Measurements from ENCODE around the gene NTN4.
A peak's percentile ranks its signal among the peaks of the same experiment; 100 is the strongest.
"Not testable (repeated sequence)": the region's sequence is repeated elsewhere in the genome, so short reads cannot be mapped to it uniquely, and the experiment has no call there.

NTN4 gene

DNA sequence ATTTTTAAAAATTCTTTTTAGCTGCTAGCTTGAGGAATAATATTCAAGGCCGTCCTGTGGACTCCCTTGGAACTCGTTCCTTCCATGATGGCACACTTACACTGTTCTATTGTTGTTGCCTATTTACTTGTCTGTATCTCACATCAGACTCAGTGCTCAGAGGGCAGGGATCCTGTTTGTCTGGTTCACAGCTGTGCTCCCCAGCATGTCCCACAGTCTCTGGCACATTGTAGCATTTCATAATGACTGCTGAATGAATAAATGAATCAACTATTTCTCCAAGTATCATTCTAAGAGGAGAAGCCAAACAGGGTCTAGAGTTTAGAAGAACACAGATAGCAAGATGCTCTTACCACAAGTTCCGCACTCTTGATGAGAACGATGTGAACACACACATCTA is 48.0 kb downstream of the NTN4 start:
- peak; percentile 51 for DNase-seq

DNA sequence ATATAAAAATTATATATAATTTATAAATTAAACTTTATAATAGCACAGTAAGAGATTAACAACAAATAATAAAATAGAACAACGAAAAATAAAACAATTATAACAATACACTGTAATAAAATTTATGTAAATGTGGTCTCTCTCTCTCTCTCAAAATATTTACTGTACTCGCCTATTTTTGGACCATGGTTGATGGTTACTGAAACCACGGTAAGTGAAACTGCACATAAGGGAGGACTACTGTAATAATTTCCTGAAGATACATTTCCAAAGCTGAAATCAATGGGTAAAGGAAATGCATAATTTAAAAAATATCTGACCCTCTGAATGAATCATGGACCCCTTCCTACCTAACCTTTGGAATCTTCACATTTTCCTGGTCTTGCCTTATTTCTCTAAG is 48.9 kb downstream of the NTN4 start:
- no peak for DNase-seq

DNA sequence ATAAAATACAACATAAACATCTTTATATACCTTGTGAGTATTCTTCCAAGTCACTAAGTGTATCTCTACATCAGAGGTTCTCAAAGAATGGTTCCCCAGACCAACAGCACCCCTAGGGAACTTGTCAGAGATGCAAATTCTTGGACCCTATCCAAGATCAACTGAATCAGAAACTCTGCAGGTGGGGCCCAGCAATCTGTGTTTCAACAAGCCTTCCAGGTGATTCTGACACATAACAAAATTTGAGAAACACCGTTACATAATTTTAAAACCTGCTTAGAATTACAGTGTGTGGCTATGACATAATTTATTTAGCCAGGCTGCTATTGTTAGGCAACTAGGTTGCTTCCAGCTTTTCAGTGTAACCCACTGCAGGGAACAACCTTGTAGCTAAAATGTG is 49.8 kb downstream of the NTN4 start:
- no peak for DNase-seq

DNA sequence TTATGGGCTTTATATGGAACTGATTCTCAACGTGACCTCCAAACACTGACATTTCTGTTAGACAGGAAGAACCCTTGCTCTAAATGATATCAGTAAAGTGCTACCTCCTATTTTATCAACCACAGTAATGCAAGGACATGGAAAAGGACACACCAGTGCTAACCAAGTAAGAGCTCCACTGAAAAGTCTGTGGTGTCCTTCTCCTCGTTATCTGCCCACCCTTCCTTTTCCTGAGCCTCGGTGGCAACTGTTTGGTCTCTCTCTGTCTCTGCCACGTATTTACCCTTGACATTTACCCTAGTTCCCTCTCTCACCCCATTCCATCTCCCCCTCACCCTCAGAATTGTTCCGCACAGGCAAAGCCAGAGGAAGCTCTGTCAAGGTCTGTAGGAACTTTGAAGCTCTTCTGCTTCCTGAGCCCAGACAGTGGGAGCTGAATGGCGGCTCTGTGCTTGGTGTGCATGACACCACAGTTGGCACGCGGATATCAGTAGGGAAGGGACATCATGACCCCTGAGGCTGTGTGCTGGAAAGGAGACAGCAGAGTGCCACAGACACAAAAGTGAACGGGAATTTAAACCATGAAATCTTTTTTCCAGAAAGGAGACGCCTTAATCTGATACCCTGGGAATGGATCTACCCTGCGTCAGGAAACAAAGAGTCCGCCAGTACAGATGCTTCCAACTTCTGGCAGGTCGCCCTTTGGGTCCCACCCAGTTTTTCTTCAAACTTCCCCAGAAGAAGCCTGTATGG is 50.8 kb downstream of the NTN4 start:
- DNase-seq: peak; percentile 39

DNA sequence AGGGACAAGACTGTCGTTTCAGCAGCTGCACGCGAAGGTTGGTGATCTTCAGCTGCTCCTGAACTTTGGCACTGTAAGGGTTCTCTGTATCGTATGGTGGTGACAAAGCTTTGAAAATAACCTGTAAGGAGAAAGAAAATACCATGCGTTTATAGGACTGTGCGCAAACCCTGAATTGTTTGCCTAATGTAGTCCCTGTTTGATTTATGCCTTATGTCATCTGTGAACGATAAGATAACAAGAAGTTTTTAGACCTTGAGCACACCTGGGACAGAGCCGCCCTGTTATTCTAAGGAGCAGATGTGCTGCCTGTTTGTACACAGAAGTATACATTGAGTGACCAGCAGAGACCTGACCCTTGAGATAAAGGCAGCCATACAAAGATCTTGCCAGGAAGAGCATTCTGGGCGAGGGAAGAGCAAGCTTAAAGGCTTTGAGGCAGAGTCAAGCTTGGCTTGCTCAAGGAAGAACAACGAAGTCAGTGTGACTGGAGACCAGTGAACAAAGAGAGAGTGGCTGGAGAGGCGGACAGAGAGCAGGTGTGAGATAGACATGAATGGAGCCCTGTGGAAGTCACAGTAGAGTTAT is 52.4 kb downstream of the NTN4 start:
- DNase-seq: no peak

DNA sequence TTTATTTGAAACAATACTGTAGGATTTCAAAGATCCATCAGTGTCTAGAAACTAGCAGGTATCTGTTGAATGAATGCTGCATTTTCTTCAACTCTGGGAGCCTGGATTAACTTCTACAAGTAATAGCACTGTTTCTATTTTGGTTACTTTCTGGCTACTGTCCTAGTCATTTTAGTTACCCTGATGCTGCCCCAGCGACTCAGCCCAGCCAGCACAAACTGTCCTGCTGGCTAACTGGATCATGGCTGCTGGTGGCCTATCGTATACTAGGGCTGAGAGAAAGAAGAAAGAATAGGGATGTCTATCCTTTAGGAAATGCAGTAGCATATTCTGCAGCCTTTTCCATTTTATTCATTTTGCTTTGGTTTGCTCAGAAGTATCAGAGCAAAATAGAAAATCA is 53.9 kb downstream of the NTN4 start:
- DNase-seq: no peak

DNA sequence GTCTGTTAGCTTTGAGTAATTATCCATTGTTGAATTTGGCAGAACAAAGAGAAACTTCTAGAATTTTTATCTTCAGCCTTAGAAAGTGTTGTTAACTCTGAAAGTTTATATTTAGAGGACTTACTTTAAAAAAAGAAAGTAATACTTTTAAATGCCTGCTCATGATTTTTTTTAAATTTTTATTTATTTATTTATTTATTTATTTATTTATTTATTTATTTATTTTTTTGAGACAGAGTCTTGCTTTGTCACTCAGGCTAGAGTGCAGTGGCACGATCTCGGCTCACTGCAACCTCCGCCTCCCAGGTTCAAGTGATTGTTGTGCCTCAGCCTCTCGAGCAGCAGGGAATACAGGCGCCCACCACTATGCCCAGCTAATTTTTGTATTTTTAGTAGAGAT is 54.8 kb downstream of the NTN4 start:
- not testable (repeated sequence) for DNase-seq

DNA sequence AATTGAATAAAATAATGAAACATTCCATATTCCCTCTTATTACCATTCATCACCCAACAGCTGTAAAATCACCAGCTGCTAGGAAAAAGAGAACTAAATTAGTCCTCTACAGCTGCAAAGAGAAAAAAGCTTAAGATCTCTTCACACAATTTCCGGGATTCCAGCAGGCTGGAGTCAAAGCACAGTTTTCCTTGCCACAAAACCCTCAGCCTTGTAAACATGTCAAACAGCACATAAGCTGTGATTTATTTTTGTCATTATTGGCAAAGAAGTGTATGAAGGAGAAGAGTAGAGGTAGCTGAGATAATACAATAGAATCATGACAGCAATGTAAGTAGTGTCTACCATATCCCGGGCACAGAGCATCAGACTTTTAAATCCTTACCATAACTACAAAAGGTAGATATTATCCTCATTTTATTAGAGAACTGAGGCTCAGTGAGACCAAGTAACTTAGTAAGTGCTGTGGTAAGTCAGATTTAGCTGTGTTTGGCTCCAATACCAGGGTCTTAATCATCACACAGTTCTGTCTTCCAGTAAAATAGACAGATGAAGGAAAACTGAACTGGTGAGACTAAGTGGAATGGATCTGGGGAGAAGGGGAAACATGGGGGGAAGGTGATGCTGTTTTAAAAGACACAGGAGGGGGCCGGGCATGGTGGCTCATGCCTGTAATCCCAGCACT is 57.3 kb downstream of the NTN4 start:
- DNase-seq: no peak

DNA sequence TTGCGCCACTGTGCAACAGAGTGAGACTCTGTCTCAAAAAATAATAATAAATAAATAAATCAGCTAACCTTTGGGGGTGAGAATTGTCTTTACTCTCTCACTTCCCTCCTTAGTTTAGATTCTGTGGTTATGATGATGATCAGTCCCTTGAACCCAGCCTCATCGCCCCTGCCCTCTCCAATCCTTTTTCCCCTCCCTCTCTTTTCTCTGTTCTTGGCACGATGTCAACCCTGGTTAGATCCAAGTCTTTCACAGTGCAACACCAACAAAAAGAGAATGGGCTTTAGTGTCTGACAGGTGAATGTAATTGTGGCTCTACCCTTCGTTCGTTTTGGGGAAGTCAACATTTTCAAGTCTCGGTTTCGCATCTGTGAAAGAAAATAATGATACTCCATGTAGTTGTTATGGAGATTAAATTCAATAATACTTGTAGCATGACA is 59.0 kb downstream of the NTN4 start:
- DNase-seq: no peak

DNA sequence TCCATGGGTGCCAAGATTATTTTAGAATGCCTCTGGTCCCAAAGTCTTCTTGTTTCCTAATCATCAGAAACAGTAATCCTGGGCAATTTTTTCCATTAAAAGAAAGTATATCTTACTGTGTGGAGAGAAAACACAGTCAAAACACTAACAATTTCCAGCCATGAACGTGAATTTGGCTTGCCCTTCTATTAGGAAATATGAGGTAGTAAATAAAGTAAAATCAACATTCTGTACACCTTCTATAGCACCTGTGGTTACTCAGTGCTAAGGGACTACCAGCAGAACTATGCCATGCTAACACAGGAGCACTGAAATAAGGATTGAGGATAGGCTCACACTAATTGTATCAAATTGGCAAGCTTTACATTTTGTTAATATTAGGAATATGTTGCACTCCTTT is 60.1 kb downstream of the NTN4 start:
- DNase-seq: no peak

DNA sequence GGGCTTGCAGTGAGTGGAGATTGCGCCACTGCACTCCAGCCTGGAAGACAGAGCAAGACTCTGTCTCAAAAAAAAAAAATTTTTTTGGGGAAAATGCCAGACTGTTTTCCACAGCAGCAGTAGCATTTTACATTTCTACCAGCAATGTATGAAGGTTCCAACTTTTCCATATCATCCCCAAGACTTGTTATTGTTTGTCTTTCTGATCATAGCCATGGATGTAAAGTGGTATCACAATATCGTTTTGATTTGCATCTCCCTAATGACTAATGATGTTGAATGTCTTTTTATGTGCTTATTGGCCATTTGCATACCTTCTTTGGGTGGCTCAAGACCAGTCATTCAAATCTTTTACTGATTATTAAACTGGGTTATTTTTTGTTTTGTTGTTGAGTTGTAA is 63.7 kb downstream of the NTN4 start:
- no peak for DNase-seq

DNA sequence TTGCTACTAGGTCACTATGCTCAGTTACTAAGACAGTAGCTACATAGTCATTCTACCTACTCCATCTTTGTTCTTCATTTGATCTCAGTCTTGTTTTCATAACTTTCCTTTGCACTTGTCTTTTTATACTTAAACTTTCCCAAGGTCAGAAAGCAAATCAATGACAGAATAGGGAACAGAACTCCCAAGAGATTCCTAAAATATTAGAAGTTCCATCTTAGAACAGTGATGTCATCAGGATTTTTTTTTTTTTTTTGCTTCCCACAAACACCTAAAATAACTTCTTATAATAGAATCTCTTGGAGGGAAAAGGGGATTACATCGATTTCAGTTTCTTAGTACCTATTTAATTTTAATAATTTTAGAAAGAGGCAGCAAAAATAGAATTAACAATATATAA is 65.8 kb downstream of the NTN4 start:
- no peak for DNase-seq

DNA sequence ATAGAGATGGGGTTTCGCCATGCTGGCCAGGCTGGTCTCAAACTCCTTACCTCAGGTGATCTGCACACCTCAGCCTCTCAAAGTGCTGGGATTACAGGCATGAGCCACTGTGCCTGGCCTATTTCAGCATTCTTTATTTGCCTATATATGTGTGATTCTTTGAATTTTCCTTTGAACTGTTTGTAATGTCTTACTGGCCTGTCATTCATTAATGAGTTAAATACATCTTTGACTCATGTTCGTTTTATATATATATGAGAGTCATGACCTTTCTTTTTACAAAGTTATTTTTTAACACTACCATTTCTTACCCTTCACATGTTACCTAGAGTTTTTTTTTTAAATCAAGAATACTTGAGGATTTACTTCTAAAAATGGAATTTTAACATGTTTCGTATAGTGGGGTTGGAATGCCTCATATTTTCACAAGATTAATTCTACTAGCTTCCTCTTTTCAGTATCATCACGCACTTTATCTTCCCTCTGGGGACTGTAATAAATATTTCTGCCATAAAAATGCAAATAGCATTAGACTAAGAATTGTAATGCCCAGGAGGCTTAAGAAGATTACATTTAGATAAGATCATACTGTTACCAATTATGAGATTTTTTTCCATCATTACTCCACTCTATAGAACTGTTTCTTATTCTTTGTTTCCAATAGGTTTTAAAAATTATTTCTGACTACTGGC is 66.7 kb downstream of the NTN4 start:
- DNase-seq: no peak

DNA sequence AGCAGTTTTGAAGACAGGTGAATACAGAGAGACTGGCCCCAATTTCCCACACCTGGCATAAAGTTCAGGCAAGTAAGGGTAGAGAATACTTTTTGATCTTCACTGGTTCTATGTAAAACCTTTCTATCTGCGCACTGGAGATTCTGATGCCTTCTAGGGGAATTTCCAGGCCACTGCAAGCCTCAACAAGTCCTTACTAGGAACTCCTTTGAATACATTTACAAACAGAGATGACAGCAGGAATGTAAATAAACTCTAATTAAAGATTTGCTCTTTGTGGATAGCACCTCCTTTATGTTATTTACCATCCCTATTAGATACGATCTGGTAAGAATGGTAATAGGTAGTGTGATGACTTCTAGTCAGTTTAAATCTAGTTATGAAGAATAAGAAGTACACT is 69.2 kb downstream of the NTN4 start:
- no peak for DNase-seq

DNA sequence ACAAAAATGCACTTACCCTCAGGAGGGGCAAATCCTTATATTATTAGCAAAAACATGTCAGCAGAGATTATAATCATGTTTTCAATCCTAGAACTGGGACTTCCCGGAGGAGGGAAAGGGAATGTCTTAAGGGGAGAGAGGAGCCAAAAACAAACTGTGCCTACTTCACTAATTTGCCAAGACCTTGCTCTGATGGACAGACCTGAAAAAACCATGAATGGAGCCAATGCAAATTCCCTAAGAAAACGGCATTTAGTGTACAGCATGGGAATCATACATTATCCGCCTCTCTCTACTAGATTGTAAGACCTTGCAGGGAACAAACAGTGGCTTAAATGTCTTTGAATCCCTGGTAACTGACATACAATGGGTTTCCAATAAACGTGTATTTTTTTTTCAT is 70.4 kb downstream of the NTN4 start:
- no peak for DNase-seq

DNA sequence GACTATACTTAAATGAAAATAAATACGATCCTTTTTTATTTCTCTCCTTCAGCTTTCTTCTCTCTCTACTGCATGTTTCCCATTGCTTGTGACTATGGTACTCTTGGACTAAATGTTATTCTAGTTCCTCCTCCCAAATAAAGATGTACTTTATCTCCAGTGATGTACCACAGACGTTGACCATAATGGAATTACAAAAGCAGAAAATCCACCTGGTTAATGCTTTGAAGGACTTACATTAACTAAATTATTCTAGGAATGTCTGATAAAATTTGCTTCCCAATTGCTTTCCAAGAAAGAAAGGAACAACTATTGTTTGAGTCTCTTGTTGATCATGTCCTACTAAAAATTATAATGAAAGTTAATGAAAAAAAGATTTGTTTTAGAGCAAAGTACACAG is 71.8 kb downstream of the NTN4 start:
- DNase-seq: no peak

DNA sequence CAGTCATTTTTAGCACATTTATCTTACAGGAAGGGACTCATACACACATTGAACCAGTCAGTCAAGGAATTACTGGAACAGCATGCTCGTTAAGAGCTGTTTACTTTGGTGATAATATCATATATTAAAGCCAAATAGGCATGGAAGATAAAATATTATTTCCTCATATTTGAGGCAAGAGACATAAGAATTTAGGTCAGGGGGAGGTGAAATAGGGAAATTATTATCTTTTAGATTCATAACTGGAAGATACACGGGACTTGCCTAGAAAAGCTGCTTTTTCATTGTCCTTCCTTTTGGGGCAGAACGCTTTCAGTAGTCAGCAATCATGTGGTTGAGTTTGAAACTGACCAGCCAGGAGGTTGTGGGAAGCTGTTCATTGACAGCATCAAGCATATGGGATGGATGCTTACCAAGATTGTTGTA is 72.5 kb downstream of the NTN4 start:
- no peak for DNase-seq

DNA sequence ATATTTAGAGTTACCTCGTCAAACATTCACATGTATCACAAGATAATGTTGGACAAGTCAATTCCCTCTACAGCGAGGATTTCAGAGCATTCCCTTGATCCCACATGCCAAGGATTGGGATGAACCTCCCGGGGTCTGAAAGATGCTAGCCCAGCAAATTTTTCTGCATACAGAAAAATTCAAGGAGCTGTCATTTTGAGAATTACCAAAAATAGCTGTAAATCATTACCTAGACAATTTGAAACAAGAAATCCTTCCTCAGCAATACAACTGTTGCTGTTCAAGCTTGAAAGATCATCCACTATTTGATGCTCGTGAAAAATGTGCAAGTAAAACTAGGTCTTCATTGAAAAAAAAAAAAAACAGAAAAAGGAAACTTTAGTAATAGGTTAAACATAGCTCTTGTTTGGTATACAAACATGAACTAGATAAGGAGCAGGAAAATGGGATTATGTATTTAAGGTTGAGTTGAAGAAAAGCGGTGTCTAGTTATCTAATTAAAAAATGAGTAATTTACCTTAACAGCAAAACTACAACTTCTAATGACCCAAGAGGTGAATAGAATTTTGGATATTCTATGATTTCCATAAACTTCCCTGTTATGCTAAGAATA is 73.1 kb downstream of the NTN4 start:
- no peak for DNase-seq

DNA sequence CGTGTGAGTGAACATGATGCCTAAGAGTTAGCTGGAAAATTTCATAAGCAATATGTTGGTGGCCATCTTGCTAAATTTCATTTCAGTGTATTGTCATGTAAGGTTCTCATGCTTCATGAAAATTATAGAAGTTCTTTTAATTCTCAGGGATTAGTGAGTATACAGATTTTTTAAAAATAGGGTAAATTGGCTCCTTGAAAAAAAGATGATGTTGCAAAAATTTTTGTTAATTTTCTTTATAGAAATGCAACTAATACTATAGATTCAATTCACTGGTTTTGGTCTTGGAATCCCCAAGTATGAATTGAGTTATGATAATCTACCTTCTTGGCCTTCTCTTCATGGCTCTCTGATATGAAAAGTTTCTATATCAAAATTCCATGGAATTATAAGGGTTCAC is 75.4 kb downstream of the NTN4 start:
- DNase-seq: no peak

DNA sequence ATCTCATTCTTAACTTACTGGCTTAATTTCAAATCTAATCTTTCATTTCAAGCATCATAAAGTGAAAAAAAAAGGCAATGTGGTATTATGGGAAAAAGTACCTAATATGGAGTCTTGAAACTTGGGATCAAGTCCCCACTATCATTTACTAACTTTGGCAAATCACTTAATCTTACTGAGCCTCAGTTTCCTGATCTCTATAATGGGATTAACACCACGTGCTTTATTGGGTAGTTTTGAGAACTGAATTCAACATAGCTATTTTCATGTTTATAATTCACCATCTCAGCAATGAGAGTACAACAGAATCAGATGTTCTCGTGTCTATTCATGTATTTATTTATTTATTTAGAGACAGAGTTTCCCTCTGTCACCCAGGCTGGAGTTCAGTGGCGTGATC is 78.3 kb downstream of the NTN4 start:
- no peak for DNase-seq

DNA sequence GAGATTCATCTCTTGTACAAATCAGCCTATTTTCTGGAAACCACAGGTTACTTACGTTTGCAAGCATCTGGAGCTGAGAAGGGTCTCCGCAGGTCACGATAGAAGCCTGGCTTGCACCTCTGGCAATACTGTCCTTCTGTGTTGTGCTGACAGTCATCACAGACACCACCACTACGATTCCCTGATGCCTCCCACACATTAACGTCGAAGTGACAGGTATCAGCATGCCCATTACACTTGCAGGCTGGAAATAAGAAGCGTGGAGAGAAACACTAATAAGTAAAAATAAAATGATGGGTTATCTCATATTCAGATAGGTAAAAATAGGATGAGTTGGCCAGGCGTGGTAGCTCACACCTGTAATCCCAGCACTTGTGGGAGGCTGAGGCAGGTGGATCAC is 80.2 kb downstream of the NTN4 start:
- no peak for DNase-seq

DNA sequence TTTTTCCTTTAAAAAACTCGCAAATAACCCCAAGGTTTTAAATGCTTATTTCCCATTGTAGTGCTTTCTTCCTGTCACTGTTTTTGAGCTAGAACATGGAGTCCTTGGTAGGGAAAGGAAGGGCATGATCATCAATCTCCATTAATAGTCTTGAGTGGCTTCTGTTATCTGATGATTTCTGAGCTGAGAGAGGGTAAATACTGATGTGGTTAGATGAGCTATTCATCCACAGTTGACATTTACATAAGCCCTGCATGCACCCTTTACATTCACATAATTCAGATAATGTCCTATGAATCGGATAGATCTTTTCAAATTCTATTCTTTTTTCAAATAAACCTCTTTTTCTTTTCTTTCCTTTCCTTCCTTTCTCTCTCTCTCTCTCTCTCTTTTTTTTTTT is 81.4 kb downstream of the NTN4 start:
- DNase-seq: no peak

DNA sequence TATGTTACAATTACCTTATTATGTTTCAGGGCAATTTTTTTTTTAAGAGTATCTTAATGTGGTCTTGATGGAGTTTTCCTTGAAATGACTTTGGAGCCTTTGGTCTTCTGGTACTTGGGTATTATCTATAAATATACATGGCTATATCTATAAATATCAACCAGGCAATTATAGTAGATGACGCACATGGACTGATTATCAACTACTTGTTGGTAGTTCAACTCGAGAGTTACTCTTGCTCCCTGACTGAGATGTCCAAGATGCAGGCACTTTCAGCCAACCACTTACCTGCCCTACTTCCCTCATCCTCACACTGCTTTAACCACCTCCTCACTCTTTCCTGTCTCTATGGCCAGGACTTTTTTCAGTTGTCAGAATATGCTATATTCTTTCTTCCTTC is 85.4 kb downstream of the NTN4 start:
- DNase-seq: no peak

Data from midbrain (tissue), 1 donor.